HG02642 (cell line): ENCODE data around the gene PHF8.

Experiments
- ATAC-seq: cut with Tn5 transposase; IDR thresholded peaks from one replicate; pipeline ENCODE4 v1.9.1; 2021; ENCODE audit warnings: mild to moderate bottlenecking; ENCODE audit not compliant: unreplicated experiment, poor library complexity

The PHF8 gene

GRCh38 chrX:54044126-54044876 is at the start of gene PHF8:
Gene PHF8 (minus strand): TSS chrX:54044473. CDS start chrX:54042728, 1,745 bp downstream.
- peak; percentile 86 for ATAC-seq

GRCh38 chrX:54093571-54093970 is 49.3 kb upstream of the PHF8 start:
- ATAC-seq, result no peak

GRCh38 chrX:54093159-54093558 is 48.9 kb upstream of the PHF8 start:
- no peak for ATAC-seq

- ATAC-seq, result no peak
These were observed 46.6 kb upstream of the PHF8 start for GRCh38 chrX:54090880-54091279.

GRCh38 chrX:54089191-54089590 is 44.9 kb upstream of the PHF8 start:
- no peak for ATAC-seq

- no peak for ATAC-seq
These were observed 43.4 kb upstream of the PHF8 start for GRCh38 chrX:54087661-54088060.

- no peak for ATAC-seq
These were observed 41.4 kb upstream of the PHF8 start for GRCh38 chrX:54085666-54086065.

GRCh38 chrX:54076903-54077302 is 32.6 kb upstream of the PHF8 start:
- no peak for ATAC-seq

GRCh38 chrX:54074826-54075225 is 30.6 kb upstream of the PHF8 start:
- no peak for ATAC-seq

GRCh38 chrX:54067766-54068165 is 23.5 kb upstream of the PHF8 start:
- ATAC-seq, result no peak

GRCh38 chrX:54066841-54067240 is 22.6 kb upstream of the PHF8 start:
- ATAC-seq, result no peak

- no peak for ATAC-seq
These were observed 20.3 kb upstream of the PHF8 start for GRCh38 chrX:54064564-54064963.

GRCh38 chrX:54063361-54063760 is 19.1 kb upstream of the PHF8 start:
- ATAC-seq, result no peak

GRCh38 chrX:54049801-54050200 is 5.5 kb upstream of the PHF8 start:
- ATAC-seq, result no peak

GRCh38 chrX:54048412-54048811 is 4.1 kb upstream of the PHF8 start:
- ATAC-seq, result no peak

GRCh38 chrX:54045563-54046228 is 1.4 kb upstream of the PHF8 start:
- no peak for ATAC-seq

- ATAC-seq, result no peak
These were observed 635 bp upstream of the PHF8 start for GRCh38 chrX:54044877-54045338.

GRCh38 chrX:54043541-54044125 is 640 bp downstream of the PHF8 start:
- ATAC-seq, result peak; percentile 25

GRCh38 chrX:54043056-54043455 is 1.2 kb downstream of the PHF8 start:
- no peak for ATAC-seq

GRCh38 chrX:54042609-54043021 is 1.7 kb downstream of the PHF8 start:
- no peak for ATAC-seq

GRCh38 chrX:54030329-54030728 is 13.9 kb downstream of the PHF8 start:
- no peak for ATAC-seq
